GM19455 (cell line): ENCODE measurements around the gene TJP1.
"Not testable (repeated sequence)": the region's sequence is repeated elsewhere in the genome, so short reads cannot be mapped to it uniquely, and the experiment has no call there.

ENCODE experiments used
- ATAC-seq: cut with Tn5 transposase; IDR thresholded peaks from one replicate; pipeline ENCODE4 v1.9.1; 2021; ENCODE audit not compliant: unreplicated experiment

TJP1 gene

GRCh38 chr15:29685156-29686078, 136.9 kb downstream of the TJP1 start:
- ATAC-seq, result no peak

GRCh38 chr15:29682781-29683180, 139.5 kb downstream of the TJP1 start:
- ATAC-seq, result no peak

GRCh38 chr15:29682361-29682760, 139.9 kb downstream of the TJP1 start:
- ATAC-seq, result no peak

- ATAC-seq, result no peak
Measured at GRCh38 chr15:29681946-29682345, 140.3 kb downstream of the TJP1 start.

- ATAC-seq, result no peak
Measured at GRCh38 chr15:29681166-29681845, 141.0 kb downstream of the TJP1 start.

GRCh38 chr15:29680465-29681165, 141.7 kb downstream of the TJP1 start:
- no peak for ATAC-seq

GRCh38 chr15:29678504-29679034, 143.7 kb downstream of the TJP1 start:
- no peak for ATAC-seq

GRCh38 chr15:29677871-29678461, 144.3 kb downstream of the TJP1 start:
- no peak for ATAC-seq

- ATAC-seq, result no peak
Measured at GRCh38 chr15:29677455-29677854, 144.8 kb downstream of the TJP1 start.

- ATAC-seq, result no peak
Measured at GRCh38 chr15:29676961-29677402, 145.3 kb downstream of the TJP1 start.

- not testable (repeated sequence) for ATAC-seq
Measured at GRCh38 chr15:29676374-29676960, 145.8 kb downstream of the TJP1 start.

- ATAC-seq, result no peak
Measured at GRCh38 chr15:29675791-29676301, 146.4 kb downstream of the TJP1 start.

GRCh38 chr15:29674661-29675533, 147.4 kb downstream of the TJP1 start:
- no peak for ATAC-seq

GRCh38 chr15:29672923-29673809, 149.1 kb downstream of the TJP1 start:
- no peak for ATAC-seq

GRCh38 chr15:29672446-29672845, 149.8 kb downstream of the TJP1 start:
- ATAC-seq, result no peak

GRCh38 chr15:29672046-29672445, 150.2 kb downstream of the TJP1 start:
- ATAC-seq, result not testable (repeated sequence)

- ATAC-seq, result no peak
Measured at GRCh38 chr15:29670998-29671981, 151.0 kb downstream of the TJP1 start.
